ENCODE measurements around the gene WDFY4. TPM values are rescaled to one million over a fixed set of nuclear protein-coding genes. Genes with fewer than 3 reads are reported as not detected.

The WDFY4 gene
- total and polyA plus RNA-seq, 4 donors, result 3.1 to 3.8 (median 3.5) TPM

DNA sequence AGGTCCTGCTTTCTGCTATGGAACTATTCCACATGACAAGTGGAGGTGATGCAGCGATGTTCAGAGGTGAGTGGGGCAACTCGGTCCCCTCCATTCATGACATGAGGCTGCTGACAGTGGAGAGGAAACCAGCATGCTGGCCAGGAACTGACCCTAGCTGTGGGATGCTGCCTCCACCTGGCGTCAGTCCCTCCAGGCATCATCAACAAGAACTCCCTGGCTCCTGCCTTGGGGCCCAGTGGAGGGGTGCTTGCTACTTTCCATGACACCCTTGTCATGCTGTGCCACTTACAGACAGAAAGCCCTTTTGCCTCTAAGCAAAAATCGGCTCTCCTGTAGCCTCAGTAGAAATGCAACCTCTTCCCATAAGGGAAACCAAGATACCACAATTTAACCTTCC lies 136.4 kb downstream of the WDFY4 start:
- Histone ChIP-seq H3K36me3 (ENCODE audit: control insufficient read depth, insufficient read depth, low read length) (peaks cover 2% of the 10 kb centered on the region), H3K27me3 (ENCODE audit: control insufficient read depth, insufficient read depth, low read length) (no peaks in the 10 kb centered on the region), H3K27ac (ENCODE audit: low read depth, low read length) (no peak overlapping the region), H3K4me1 (ENCODE audit: control insufficient read depth, insufficient read depth, low read length) (peaks cover 4% of the 10 kb centered on the region), H3K4me3 (ENCODE audit: low read depth, low read length) (no peak overlapping the region), H3K9me3 (ENCODE audit: control insufficient read depth, insufficient read depth, low read length) (no peaks in the 10 kb centered on the region)
- WGBS (ENCODE audit: insufficient coverage), result 84% methylated on average over 4 of the region's 4 CpGs
- DNase-seq (ENCODE audit: low read depth in 4 of 6, low spot score in 6 of 6), result no peak

GRCh38 chr10:48821692-48822091 lies 137.0 kb downstream of the WDFY4 start:
- Histone ChIP-seq H3K36me3 (ENCODE audit: control insufficient read depth, insufficient read depth, low read length) (peaks cover 2% of the 10 kb centered on the region), H3K9me3 (ENCODE audit: control insufficient read depth, insufficient read depth, low read length) (no peaks in the 10 kb centered on the region), H3K27ac (ENCODE audit: low read depth, low read length) (no peak overlapping the region), H3K27me3 (ENCODE audit: control insufficient read depth, insufficient read depth, low read length) (no peaks in the 10 kb centered on the region), H3K4me3 (ENCODE audit: low read depth, low read length) (no peak overlapping the region), H3K4me1 (ENCODE audit: control insufficient read depth, insufficient read depth, low read length) (peaks cover 4% of the 10 kb centered on the region)
- 92% methylated on average over 3 of the region's 3 CpGs for WGBS (ENCODE audit: insufficient coverage)
- DNase-seq (ENCODE audit: low read depth in 4 of 6, low spot score in 6 of 6), result no peak

DNA sequence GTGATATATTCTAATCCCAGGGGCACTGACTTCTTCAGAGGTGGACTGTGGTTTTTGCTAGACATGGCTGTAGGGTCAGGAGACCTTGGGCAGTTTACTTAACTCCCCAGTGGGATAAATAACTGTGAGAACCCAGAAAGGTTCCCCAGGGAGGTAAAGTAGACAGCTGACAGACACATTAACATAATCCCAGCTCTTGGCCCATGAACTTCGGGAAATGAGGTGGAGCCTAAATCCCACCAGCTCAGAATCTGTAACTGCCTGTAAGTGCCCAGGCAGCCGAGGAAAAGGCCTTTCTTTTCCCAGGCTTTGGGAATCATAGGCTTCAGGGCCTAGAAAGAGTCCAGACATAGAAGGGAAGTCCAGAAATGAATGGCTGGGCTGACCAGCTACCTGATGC lies 149.0 kb downstream of the WDFY4 start:
- no peaks in the 10 kb centered on the region for H3K36me3 ChIP-seq (ENCODE audit: control insufficient read depth, insufficient read depth, low read length)
- peaks cover 6% of the 10 kb centered on the region for H3K4me1 ChIP-seq (ENCODE audit: control insufficient read depth, insufficient read depth, low read length)
- no peaks in the 10 kb centered on the region for H3K9me3 ChIP-seq (ENCODE audit: control insufficient read depth, insufficient read depth, low read length)
- H3K27me3 ChIP-seq (ENCODE audit: control insufficient read depth, insufficient read depth, low read length), result no peaks in the 10 kb centered on the region
- no peak overlapping the region for H3K4me3 ChIP-seq (ENCODE audit: low read depth, low read length)
- DNase-seq (ENCODE audit: low read depth in 4 of 6, low spot score in 6 of 6), result no peak
- 89% methylated on average over 1 of the region's 2 CpGs for WGBS (ENCODE audit: insufficient coverage)
- no peak overlapping the region for H3K27ac ChIP-seq (ENCODE audit: low read depth, low read length)

GRCh38 chr10:48834189-48834965 lies 149.7 kb downstream of the WDFY4 start:
- no peak overlapping the region for H3K27ac ChIP-seq (ENCODE audit: low read depth, low read length)
- DNase-seq (ENCODE audit: low read depth in 4 of 6, low spot score in 6 of 6), result no peak
- peaks cover 6% of the 10 kb centered on the region for H3K4me1 ChIP-seq (ENCODE audit: control insufficient read depth, insufficient read depth, low read length)
- H3K36me3 ChIP-seq (ENCODE audit: control insufficient read depth, insufficient read depth, low read length), result no peaks in the 10 kb centered on the region
- 100% methylated on average over 2 of the region's 2 CpGs for WGBS (ENCODE audit: insufficient coverage)
- no peaks in the 10 kb centered on the region for H3K27me3 ChIP-seq (ENCODE audit: control insufficient read depth, insufficient read depth, low read length)
- H3K4me3 ChIP-seq (ENCODE audit: low read depth, low read length), result no peak overlapping the region
- no peaks in the 10 kb centered on the region for H3K9me3 ChIP-seq (ENCODE audit: control insufficient read depth, insufficient read depth, low read length)

GRCh38 chr10:48835781-48836180 lies 151.1 kb downstream of the WDFY4 start:
- 0% methylated on average over 1 of the region's 2 CpGs for WGBS (ENCODE audit: insufficient coverage)

DNA sequence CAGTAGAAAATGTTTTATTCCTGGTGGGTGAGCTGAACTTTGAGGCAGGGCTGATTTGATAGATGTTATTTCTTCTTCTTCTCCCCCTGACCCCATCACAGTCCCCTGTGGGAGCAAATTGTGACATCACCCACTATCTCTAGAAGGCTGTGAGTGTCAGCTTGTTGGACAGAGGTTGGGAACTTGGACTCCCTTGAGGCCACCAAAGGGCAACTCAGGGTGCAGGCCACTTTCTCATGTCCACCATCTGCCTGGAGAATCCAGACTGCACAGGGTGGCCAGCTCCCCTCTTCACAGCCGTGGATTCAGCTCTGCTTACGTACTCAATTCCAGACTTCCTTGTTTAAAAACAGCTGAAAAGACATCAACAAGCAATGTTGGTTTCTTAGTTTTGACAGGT lies 151.9 kb downstream of the WDFY4 start:
- no peak for DNase-seq (ENCODE audit: low read depth in 4 of 6, low spot score in 6 of 6)
- no peaks in the 10 kb centered on the region for H3K27me3 ChIP-seq (ENCODE audit: control insufficient read depth, insufficient read depth, low read length)
- H3K4me1 ChIP-seq (ENCODE audit: control insufficient read depth, insufficient read depth, low read length), result peaks cover 6% of the 10 kb centered on the region
- no peaks in the 10 kb centered on the region for H3K36me3 ChIP-seq (ENCODE audit: control insufficient read depth, insufficient read depth, low read length)
- no peaks in the 10 kb centered on the region for H3K9me3 ChIP-seq (ENCODE audit: control insufficient read depth, insufficient read depth, low read length)
- H3K27ac ChIP-seq (ENCODE audit: low read depth, low read length), result no peak overlapping the region
- WGBS (ENCODE audit: insufficient coverage), result no CpG with 5 or more reads among the region's 2 CpGs
- H3K4me3 ChIP-seq (ENCODE audit: low read depth, low read length), result no peak overlapping the region

More at GRCh38 chr10:48835781-48836180, 151.1 kb downstream of the WDFY4 start:
- Histone ChIP-seq H3K27ac (ENCODE audit: low read depth, low read length) (no peak overlapping the region), H3K9me3 (ENCODE audit: control insufficient read depth, insufficient read depth, low read length) (no peaks in the 10 kb centered on the region), H3K27me3 (ENCODE audit: control insufficient read depth, insufficient read depth, low read length) (no peaks in the 10 kb centered on the region), H3K4me1 (ENCODE audit: control insufficient read depth, insufficient read depth, low read length) (peaks cover 6% of the 10 kb centered on the region), H3K4me3 (ENCODE audit: low read depth, low read length) (no peak overlapping the region), H3K36me3 (ENCODE audit: control insufficient read depth, insufficient read depth, low read length) (no peaks in the 10 kb centered on the region)
- DNase-seq (ENCODE audit: low read depth in 4 of 6, low spot score in 6 of 6), result peak in 2 of 6 donors; percentile 57 to 66

- H3K36me3 ChIP-seq (ENCODE audit: control insufficient read depth, insufficient read depth, low read length), result no peaks in the 10 kb centered on the region
- H3K27ac ChIP-seq (ENCODE audit: low read depth, low read length), result no peak overlapping the region
Measured at GRCh38 chr10:48838834-48839233, 154.2 kb downstream of the WDFY4 start.

DNA sequence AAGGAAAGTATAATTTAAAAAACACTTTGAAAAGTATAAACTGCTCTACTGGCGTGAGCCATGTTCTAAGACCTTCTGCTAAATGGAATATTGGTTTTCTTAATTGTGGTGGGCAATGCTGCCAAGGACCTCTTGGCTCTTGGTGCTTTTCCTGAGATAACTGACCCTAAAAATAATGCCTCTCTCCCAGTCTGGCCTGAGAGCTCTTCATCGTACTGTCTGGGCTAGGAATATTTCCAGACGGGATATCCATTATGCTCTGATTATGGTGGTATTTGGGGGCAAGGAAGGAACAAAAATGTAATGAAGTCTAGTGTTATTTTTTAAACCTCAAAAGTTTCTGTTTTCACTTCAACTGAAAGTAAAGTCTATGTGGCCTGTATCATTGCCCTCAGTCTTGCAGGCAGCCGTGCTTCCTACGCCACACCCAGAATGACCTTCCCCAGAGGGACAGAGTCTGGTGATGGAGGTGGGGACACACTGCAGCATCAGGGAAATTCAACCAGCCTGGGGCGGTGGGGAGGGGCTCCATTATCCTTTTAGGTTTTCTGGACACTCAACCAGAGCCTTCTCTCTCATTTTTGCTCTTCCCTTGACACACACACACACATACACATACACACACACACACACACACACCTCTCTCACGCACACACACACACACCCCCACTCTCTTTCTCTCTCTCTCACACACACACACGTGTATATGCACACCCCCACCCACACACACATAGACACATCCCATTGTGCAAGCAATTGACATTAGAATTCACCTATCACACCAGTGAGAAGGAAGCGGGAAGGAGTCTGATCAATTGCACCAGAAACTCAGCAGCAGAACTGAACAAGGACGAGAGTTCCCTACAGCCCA lies 155.4 kb downstream of the WDFY4 start:
- Histone ChIP-seq H3K4me1 (ENCODE audit: control insufficient read depth, insufficient read depth, low read length) (peaks cover 6% of the 10 kb centered on the region), H3K27me3 (ENCODE audit: control insufficient read depth, insufficient read depth, low read length) (no peaks in the 10 kb centered on the region), H3K9me3 (ENCODE audit: control insufficient read depth, insufficient read depth, low read length) (no peaks in the 10 kb centered on the region), H3K27ac (ENCODE audit: low read depth, low read length) (no peak overlapping the region), H3K36me3 (ENCODE audit: control insufficient read depth, insufficient read depth, low read length) (no peaks in the 10 kb centered on the region), H3K4me3 (ENCODE audit: low read depth, low read length) (no peak overlapping the region)
- no peak for DNase-seq (ENCODE audit: low read depth in 4 of 6, low spot score in 6 of 6)
- 92% methylated on average over 4 of the region's 10 CpGs for WGBS (ENCODE audit: insufficient coverage)

More at GRCh38 chr10:48838834-48839233, 154.2 kb downstream of the WDFY4 start:
- no peak overlapping the region for H3K4me3 ChIP-seq (ENCODE audit: low read depth, low read length)
- no peaks in the 10 kb centered on the region for H3K9me3 ChIP-seq (ENCODE audit: control insufficient read depth, insufficient read depth, low read length)
- no peaks in the 10 kb centered on the region for H3K27me3 ChIP-seq (ENCODE audit: control insufficient read depth, insufficient read depth, low read length)
- WGBS (ENCODE audit: insufficient coverage), result 48% methylated on average over 5 of the region's 5 CpGs
- peak in 2 of 6 donors; percentile 24 to 71 for DNase-seq (ENCODE audit: low read depth in 4 of 6, low spot score in 6 of 6)
- peaks cover 6% of the 10 kb centered on the region for H3K4me1 ChIP-seq (ENCODE audit: control insufficient read depth, insufficient read depth, low read length)

DNA sequence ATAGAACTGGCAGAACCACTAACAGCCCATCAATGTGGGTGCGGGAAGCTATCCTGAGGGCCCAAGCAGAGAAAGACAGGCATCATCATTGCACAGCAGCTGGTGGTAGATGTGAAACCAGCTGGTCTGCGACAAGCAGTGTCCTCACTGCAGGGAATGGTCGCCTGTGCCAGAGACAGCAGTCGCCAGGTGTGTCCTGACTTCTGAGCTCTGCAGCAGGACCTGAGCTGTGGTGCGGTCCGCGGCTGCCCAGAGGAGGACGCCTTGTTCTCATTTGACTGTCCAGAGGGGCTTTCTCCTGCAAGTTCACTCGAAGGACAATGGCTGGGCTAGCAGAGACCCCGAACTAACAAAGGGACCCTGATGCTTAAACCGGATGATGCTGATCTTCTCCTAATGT lies 157.6 kb downstream of the WDFY4 start:
- H3K27me3 ChIP-seq (ENCODE audit: control insufficient read depth, insufficient read depth, low read length), result no peaks in the 10 kb centered on the region
- no peaks in the 10 kb centered on the region for H3K36me3 ChIP-seq (ENCODE audit: control insufficient read depth, insufficient read depth, low read length)
- H3K9me3 ChIP-seq (ENCODE audit: control insufficient read depth, insufficient read depth, low read length), result no peaks in the 10 kb centered on the region
- H3K4me1 ChIP-seq (ENCODE audit: control insufficient read depth, insufficient read depth, low read length), result peaks cover 6% of the 10 kb centered on the region
- 83% methylated on average over 11 of the region's 11 CpGs for WGBS (ENCODE audit: insufficient coverage)
- no peak overlapping the region for H3K27ac ChIP-seq (ENCODE audit: low read depth, low read length)
- no peak for DNase-seq (ENCODE audit: low read depth in 4 of 6, low spot score in 6 of 6)
- H3K4me3 ChIP-seq (ENCODE audit: low read depth, low read length), result no peak overlapping the region

Data from spinal cord (tissue), 10 donors.